HepG2 (cell line): ENCODE measurements around the gene PDLIM7. TPM values are rescaled to one million over a fixed set of nuclear protein-coding genes. Genes with fewer than 3 reads are reported as not detected.
A peak's percentile ranks its signal among the peaks of the same experiment; 100 is the strongest.

Experiments
- CENPX ChIP-seq: sonication (generic); formaldehyde crosslinking; IDR thresholded peaks from 2 replicates; pipeline ENCODE4 v1.9.0; 2021; ENCODE audit warnings: mild to moderate bottlenecking, missing genetic modification reagents, moderate library complexity
- EP300 ChIP-seq, 3 experiments: sonication (generic) in 1 of 3; formaldehyde crosslinking in 1 of 3; IDR thresholded peaks; 2 replicates each; pipeline versions ENCODE4 v1.5.1 to v1.6.1; 2011 to 2020; ENCODE audit warnings: low read depth in 2 of 3, low read length in 2 of 3, borderline replicate concordance in 1 of 3, improper control_type of control experiment in 1 of 3, mild to moderate bottlenecking in 1 of 3, missing genetic modification reagents in 1 of 3, moderate library complexity in 1 of 3
- HIVEP1 ChIP-seq: sonication (generic); formaldehyde crosslinking; IDR thresholded peaks from 2 replicates; pipeline ENCODE4 v1.4.0; 2020; ENCODE audit warnings: mild to moderate bottlenecking, missing genetic modification reagents
- HMG20A ChIP-seq: IDR thresholded peaks from 2 replicates; pipeline ENCODE4 v1.6.1; 2016; ENCODE audit warnings: borderline replicate concordance
- IRF2 ChIP-seq: IDR thresholded peaks from 2 replicates; pipeline ENCODE4 v1.6.1; 2018; ENCODE audit warnings: missing genetic modification reagents, missing compliant biosample characterization
- SMAD1 ChIP-seq: sonication (generic); formaldehyde crosslinking; IDR thresholded peaks from 2 replicates; pipeline ENCODE4 v1.4.0; 2020; ENCODE audit warnings: missing genetic modification reagents, low read depth, mild to moderate bottlenecking, borderline replicate concordance
- U2AF2 ChIP-seq: fragments of 200-400 bp; formaldehyde crosslinking; IDR thresholded peaks from 2 replicates; pipeline ENCODE4 v1.6.1; 2017; ENCODE audit warnings: low read depth, mild to moderate bottlenecking, low read length
- YEATS2 ChIP-seq: sonication (generic); formaldehyde crosslinking; IDR thresholded peaks from 2 replicates; pipeline ENCODE4 v1.4.0; 2020; ENCODE audit warnings: missing genetic modification reagents, borderline replicate concordance
- ZIK1 ChIP-seq: sonication (generic); formaldehyde crosslinking; IDR thresholded peaks from 2 replicates; pipeline ENCODE4 v1.5.0; 2020; ENCODE audit warnings: mild to moderate bottlenecking, low read depth, missing genetic modification reagents, borderline replicate concordance
- ZNF225 ChIP-seq: sonication (generic); formaldehyde crosslinking; IDR thresholded peaks from 2 replicates; pipeline ENCODE4 v1.4.0; 2020; ENCODE audit warnings: mild to moderate bottlenecking, missing genetic modification reagents
- ZNF501 ChIP-seq: sonication (generic); formaldehyde crosslinking; IDR thresholded peaks from 2 replicates; pipeline ENCODE4 v1.5.1; 2020; ENCODE audit warnings: mild to moderate bottlenecking, moderate library complexity, missing genetic modification reagents
- polyA plus RNA-seq, 8 experiments: library from polyadenylated mRNA; depleted of rRNA in 3 of 8; stranded (reverse) in 7 of 8; unstranded in 1 of 8; fragments of >200 nt; fragmentation: Illumina TruSeq in 4 of 8; extraction: Trizol in 4 of 8; gene quantifications; 2 replicates each; pipeline versions ENCODE4 v1.2.1 to v1.2.3, GENCODE V29; 2011 to 2016; ENCODE audit warnings: low read depth in 4 of 8, missing spikeins in 1 of 8, mixed read lengths in 1 of 8; ENCODE audit not compliant: insufficient read depth in 1 of 8
- total RNA-seq, 5 experiments: library from RNA; depleted of rRNA; stranded (reverse); fragments of >200 nt; fragmentation: Illumina TruSeq; extraction: Trizol; gene quantifications; 2 replicates each; pipeline ENCODE4 v1.2.3, GENCODE V29; 2016; ENCODE audit warnings: low read depth in 1 of 5
- TF ChIP-seq, protein P1 (sequence below): sonication (generic); formaldehyde crosslinking; IDR thresholded peaks from 2 replicates; pipeline ENCODE4 v1.4.0; 2020; ENCODE audit warnings: mild to moderate bottlenecking, missing genetic modification reagents, borderline replicate concordance
- TF ChIP-seq, protein P2 (sequence below): sonication (generic); formaldehyde crosslinking; IDR thresholded peaks from 2 replicates; pipeline ENCODE4 v1.5.0; 2020; ENCODE audit warnings: missing genetic modification reagents, mild to moderate bottlenecking, borderline replicate concordance

PDLIM7 gene
- total and polyA plus RNA-seq, 2 of the 13 experiments (the other 11 are each of a cell fraction or from before 2014, with no cell fraction given): 21.1 to 31.3 TPM

DNA sequence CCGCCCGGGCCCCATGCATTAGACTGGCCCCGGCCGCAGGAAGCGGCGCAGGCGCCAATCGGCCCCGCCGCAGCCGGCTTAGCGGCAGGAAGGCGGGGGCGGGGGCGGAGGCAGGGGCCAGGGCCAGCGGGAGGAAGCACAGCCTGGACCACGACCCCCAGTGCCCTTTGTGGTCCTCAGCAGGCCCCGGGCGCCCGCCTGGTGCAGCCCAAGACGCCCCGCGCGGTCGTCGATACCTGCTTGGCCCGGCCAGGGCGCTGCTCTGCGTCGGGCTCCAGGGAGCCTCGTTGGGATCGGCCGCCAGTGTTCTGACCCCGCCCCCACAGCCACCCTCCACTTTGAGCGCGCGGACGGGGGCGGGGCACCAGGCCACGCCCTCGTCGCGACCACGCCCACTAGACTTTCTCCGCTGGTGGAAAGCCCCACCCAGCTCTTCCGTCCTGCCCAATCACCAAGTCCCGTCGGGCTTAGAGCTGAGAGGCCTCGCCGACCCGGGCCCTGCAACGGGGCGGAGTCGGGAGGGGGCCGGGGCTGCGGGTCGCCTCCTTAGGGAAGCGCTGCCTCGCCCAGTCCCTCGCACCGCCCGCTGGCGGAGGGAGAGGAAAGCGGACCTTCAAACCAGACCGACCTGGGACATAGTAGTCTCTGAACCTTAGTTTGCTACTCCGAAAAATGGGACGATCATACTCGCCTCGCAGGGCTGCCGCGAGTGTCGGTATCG, at the start of gene PDLIM7 (continued):
- no peak for TF ChIP-seq CENPX (CRISPR knock-in tag)
- TF ChIP-seq SMAD1 (CRISPR knock-in tag): 0 out of 2 replicates have a peak, but pooled peaks have one; percentile 10
- TF ChIP-seq, protein P1, sequence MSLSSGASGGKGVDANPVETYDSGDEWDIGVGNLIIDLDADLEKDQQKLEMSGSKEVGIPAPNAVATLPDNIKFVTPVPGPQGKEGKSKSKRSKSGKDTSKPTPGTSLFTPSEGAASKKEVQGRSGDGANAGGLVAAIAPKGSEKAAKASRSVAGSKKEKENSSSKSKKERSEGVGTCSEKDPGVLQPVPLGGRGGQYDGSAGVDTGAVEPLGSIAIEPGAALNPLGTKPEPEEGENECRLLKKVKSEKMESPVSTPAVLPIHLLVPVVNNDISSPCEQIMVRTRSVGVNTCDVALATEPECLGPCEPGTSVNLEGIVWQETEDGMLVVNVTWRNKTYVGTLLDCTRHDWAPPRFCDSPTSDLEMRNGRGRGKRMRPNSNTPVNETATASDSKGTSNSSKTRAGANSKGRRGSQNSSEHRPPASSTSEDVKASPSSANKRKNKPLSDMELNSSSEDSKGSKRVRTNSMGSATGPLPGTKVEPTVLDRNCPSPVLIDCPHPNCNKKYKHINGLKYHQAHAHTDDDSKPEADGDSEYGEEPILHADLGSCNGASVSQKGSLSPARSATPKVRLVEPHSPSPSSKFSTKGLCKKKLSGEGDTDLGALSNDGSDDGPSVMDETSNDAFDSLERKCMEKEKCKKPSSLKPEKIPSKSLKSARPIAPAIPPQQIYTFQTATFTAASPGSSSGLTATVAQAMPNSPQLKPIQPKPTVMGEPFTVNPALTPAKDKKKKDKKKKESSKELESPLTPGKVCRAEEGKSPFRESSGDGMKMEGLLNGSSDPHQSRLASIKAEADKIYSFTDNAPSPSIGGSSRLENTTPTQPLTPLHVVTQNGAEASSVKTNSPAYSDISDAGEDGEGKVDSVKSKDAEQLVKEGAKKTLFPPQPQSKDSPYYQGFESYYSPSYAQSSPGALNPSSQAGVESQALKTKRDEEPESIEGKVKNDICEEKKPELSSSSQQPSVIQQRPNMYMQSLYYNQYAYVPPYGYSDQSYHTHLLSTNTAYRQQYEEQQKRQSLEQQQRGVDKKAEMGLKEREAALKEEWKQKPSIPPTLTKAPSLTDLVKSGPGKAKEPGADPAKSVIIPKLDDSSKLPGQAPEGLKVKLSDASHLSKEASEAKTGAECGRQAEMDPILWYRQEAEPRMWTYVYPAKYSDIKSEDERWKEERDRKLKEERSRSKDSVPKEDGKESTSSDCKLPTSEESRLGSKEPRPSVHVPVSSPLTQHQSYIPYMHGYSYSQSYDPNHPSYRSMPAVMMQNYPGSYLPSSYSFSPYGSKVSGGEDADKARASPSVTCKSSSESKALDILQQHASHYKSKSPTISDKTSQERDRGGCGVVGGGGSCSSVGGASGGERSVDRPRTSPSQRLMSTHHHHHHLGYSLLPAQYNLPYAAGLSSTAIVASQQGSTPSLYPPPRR (CRISPR knock-in tag): no peak
- TF ChIP-seq, protein P2, sequence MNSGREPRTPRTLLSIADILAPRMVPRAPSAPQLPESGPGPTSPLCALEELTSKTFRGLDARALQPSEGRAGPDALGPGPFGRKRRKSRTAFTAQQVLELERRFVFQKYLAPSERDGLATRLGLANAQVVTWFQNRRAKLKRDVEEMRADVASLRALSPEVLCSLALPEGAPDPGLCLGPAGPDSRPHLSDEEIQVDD (CRISPR knock-in tag): no peak
- TF ChIP-seq HMG20A (CRISPR knock-in tag): no peak
- TF ChIP-seq EP300 (IDR thresholded peaks at IDR 0.05; ENCODE audit: low read depth in 2 of 2, low read length in 2 of 2): no peak
- TF ChIP-seq EP300 (CRISPR knock-in tag; IDR thresholded peaks at IDR 0.05; ENCODE audit: borderline replicate concordance): no peak
- TF ChIP-seq IRF2 (CRISPR knock-in tag): no peak
- TF ChIP-seq ZIK1 (CRISPR knock-in tag): no peak
- TF ChIP-seq HIVEP1 (CRISPR knock-in tag): no peak
- TF ChIP-seq U2AF2: no peak
- no peak for TF ChIP-seq YEATS2 (CRISPR knock-in tag)
- no peak for TF ChIP-seq ZNF225 (CRISPR knock-in tag)
- peak; percentile 88 for TF ChIP-seq ZNF501
